ENCODE measurements around the gene MTMR12.

The MTMR12 gene

DNA sequence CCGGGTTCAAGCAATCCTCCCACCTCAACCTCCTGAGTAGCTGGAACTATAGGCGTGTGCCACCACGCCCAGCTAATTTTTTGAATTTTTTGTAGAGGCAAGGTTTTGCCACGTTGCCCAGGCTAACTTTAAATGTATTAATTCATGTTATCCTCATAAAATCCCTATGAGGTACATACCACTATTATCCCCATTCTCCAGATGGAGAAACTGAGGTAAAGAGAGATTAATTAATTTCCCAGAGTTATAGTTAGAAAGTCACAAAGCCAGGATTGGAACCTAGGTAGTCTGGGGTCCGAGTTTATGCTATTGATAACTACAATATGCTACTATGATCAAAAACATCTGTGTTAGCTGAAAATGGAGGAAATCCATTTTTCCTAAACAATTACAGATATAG lies 106.7 kb downstream of the MTMR12 start:
- H3K4me3 ChIP-seq (ENCODE audit: low read depth in 1 of 2, low read length in 2 of 2), result no peak overlapping the region
- H3K27me3 ChIP-seq (ENCODE audit: control insufficient read depth in 1 of 2, insufficient read depth in 2 of 2, low read length in 2 of 2), result no peaks in the 10 kb centered on the region
- no peak overlapping the region for H3K9ac ChIP-seq (ENCODE audit: low read depth in 1 of 2, low read length in 2 of 2)
- H3K9me3 ChIP-seq (ENCODE audit: control insufficient read depth in 1 of 2, low read length in 2 of 2), result no peaks in the 10 kb centered on the region
- H3K4me1 ChIP-seq (ENCODE audit: control insufficient read depth in 1 of 2, insufficient read depth in 2 of 2, low read length in 2 of 2), result peaks cover 0 to 7% of the 10 kb centered on the region in 2 donors
- no peak overlapping the region for H3K27ac ChIP-seq (ENCODE audit: low read depth, low read length)
- H3K36me3 ChIP-seq (ENCODE audit: control insufficient read depth in 1 of 2, insufficient read depth in 2 of 2, low read length in 2 of 2), result no peaks in the 10 kb centered on the region

GRCh38 chr5:32202394-32202793 lies 110.3 kb downstream of the MTMR12 start:
- no peaks in the 10 kb centered on the region for H3K9me3 ChIP-seq (ENCODE audit: control insufficient read depth in 1 of 2, low read length in 2 of 2)
- peaks cover 0 to 6% of the 10 kb centered on the region in 2 donors for H3K4me1 ChIP-seq (ENCODE audit: control insufficient read depth in 1 of 2, insufficient read depth in 2 of 2, low read length in 2 of 2)
- no peak overlapping the region for H3K9ac ChIP-seq (ENCODE audit: low read depth in 1 of 2, low read length in 2 of 2)
- no peaks in the 10 kb centered on the region for H3K36me3 ChIP-seq (ENCODE audit: control insufficient read depth in 1 of 2, insufficient read depth in 2 of 2, low read length in 2 of 2)
- no peaks in the 10 kb centered on the region for H3K27me3 ChIP-seq (ENCODE audit: control insufficient read depth in 1 of 2, insufficient read depth in 2 of 2, low read length in 2 of 2)
- H3K4me3 ChIP-seq (ENCODE audit: low read depth in 1 of 2, low read length in 2 of 2), result no peak overlapping the region
- H3K27ac ChIP-seq (ENCODE audit: low read depth, low read length), result no peak overlapping the region

- Histone ChIP-seq H3K9ac (ENCODE audit: low read depth in 1 of 2, low read length in 2 of 2) (no peak overlapping the region), H3K9me3 (ENCODE audit: control insufficient read depth in 1 of 2, low read length in 2 of 2) (no peaks in the 10 kb centered on the region), H3K4me1 (ENCODE audit: control insufficient read depth in 1 of 2, insufficient read depth in 2 of 2, low read length in 2 of 2) (peaks cover 0 to 6% of the 10 kb centered on the region in 2 donors), H3K27me3 (ENCODE audit: control insufficient read depth in 1 of 2, insufficient read depth in 2 of 2, low read length in 2 of 2) (no peaks in the 10 kb centered on the region), H3K36me3 (ENCODE audit: control insufficient read depth in 1 of 2, insufficient read depth in 2 of 2, low read length in 2 of 2) (no peaks in the 10 kb centered on the region), H3K4me3 (ENCODE audit: low read depth in 1 of 2, low read length in 2 of 2) (no peak overlapping the region), H3K27ac (ENCODE audit: low read depth, low read length) (no peak overlapping the region)
These were observed 111.5 kb downstream of the MTMR12 start for GRCh38 chr5:32201122-32201753.

DNA sequence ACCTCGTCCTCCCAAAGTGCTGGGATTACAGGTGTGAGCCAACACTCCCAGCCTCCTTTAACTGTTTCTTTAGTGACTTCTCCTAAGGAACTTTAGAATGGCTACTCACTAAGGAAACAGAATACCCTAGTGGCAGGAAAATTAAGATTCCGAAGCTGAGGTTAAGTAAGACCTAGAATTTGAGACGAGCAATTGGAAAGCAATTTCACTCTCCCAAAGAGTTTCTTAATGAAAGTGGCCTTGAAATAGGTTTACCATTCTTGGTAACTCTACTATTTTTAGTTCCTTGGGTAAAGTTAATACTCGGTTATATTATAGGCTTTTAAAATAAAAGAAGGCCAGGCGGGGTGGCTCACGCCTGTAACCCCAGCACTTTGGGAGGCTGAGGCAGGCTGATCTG lies 115.7 kb downstream of the MTMR12 start:
- H3K9me3 ChIP-seq (ENCODE audit: control insufficient read depth in 1 of 2, low read length in 2 of 2), result no peaks in the 10 kb centered on the region
- no peak overlapping the region for H3K4me3 ChIP-seq (ENCODE audit: low read depth in 1 of 2, low read length in 2 of 2)
- H3K4me1 ChIP-seq (ENCODE audit: control insufficient read depth in 1 of 2, insufficient read depth in 2 of 2, low read length in 2 of 2), result peaks cover 9 to 13% of the 10 kb centered on the region in 2 donors
- H3K36me3 ChIP-seq (ENCODE audit: control insufficient read depth in 1 of 2, insufficient read depth in 2 of 2, low read length in 2 of 2), result no peaks in the 10 kb centered on the region
- no peak overlapping the region for H3K9ac ChIP-seq (ENCODE audit: low read depth in 1 of 2, low read length in 2 of 2)
- no peak overlapping the region for H3K27ac ChIP-seq (ENCODE audit: low read depth, low read length)
- H3K27me3 ChIP-seq (ENCODE audit: control insufficient read depth in 1 of 2, insufficient read depth in 2 of 2, low read length in 2 of 2), result no peaks in the 10 kb centered on the region

GRCh38 chr5:32195265-32195664 lies 117.5 kb downstream of the MTMR12 start:
- no peaks in the 10 kb centered on the region for H3K27me3 ChIP-seq (ENCODE audit: control insufficient read depth in 1 of 2, insufficient read depth in 2 of 2, low read length in 2 of 2)
- H3K27ac ChIP-seq (ENCODE audit: low read depth, low read length), result no peak overlapping the region
- peaks cover 6 to 9% of the 10 kb centered on the region in 2 donors for H3K4me1 ChIP-seq (ENCODE audit: control insufficient read depth in 1 of 2, insufficient read depth in 2 of 2, low read length in 2 of 2)
- no peak overlapping the region for H3K4me3 ChIP-seq (ENCODE audit: low read depth in 1 of 2, low read length in 2 of 2)
- no peaks in the 10 kb centered on the region for H3K36me3 ChIP-seq (ENCODE audit: control insufficient read depth in 1 of 2, insufficient read depth in 2 of 2, low read length in 2 of 2)
- H3K9ac ChIP-seq (ENCODE audit: low read depth in 1 of 2, low read length in 2 of 2), result no peak overlapping the region
- H3K9me3 ChIP-seq (ENCODE audit: control insufficient read depth in 1 of 2, low read length in 2 of 2), result no peaks in the 10 kb centered on the region

- no peak overlapping the region for H3K27ac ChIP-seq (ENCODE audit: low read depth, low read length)
- no peaks in the 10 kb centered on the region for H3K36me3 ChIP-seq (ENCODE audit: control insufficient read depth in 1 of 2, insufficient read depth in 2 of 2, low read length in 2 of 2)
- peaks cover 6 to 9% of the 10 kb centered on the region in 2 donors for H3K4me1 ChIP-seq (ENCODE audit: control insufficient read depth in 1 of 2, insufficient read depth in 2 of 2, low read length in 2 of 2)
- peak overlapping the region in 1 of 2 donors; percentile 20 for H3K9ac ChIP-seq (ENCODE audit: low read depth in 1 of 2, low read length in 2 of 2)
- H3K4me3 ChIP-seq (ENCODE audit: low read depth in 1 of 2, low read length in 2 of 2), result peak overlapping the region; percentile 51 to 55
- no peaks in the 10 kb centered on the region for H3K9me3 ChIP-seq (ENCODE audit: control insufficient read depth in 1 of 2, low read length in 2 of 2)
- H3K27me3 ChIP-seq (ENCODE audit: control insufficient read depth in 1 of 2, insufficient read depth in 2 of 2, low read length in 2 of 2), result no peaks in the 10 kb centered on the region
These were observed 119.1 kb downstream of the MTMR12 start for GRCh38 chr5:32193591-32193990.

DNA sequence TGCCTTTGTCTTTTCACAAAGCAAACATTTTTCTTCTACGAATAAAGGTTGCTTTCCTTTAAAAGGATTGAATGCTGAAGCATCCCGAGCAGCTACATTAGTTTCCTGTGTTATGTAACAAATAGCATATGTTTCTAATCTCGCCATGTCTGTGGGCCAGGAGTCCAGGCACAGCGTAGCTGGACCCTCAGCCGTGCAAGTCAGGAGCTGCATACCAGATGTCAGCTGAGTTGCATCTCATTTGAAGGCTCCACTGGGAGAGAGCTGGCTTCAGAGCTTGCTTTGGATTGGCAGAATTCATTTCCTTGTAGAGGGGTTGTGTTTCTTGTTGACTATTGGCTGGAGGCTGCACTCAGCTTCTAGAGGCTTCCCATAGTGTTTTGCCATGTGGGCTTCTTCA lies 122.6 kb downstream of the MTMR12 start:
- H3K4me3 ChIP-seq (ENCODE audit: low read depth in 1 of 2, low read length in 2 of 2), result no peak overlapping the region
- no peak overlapping the region for H3K9ac ChIP-seq (ENCODE audit: low read depth in 1 of 2, low read length in 2 of 2)
- no peaks in the 10 kb centered on the region for H3K36me3 ChIP-seq (ENCODE audit: control insufficient read depth in 1 of 2, insufficient read depth in 2 of 2, low read length in 2 of 2)
- H3K27me3 ChIP-seq (ENCODE audit: control insufficient read depth in 1 of 2, insufficient read depth in 2 of 2, low read length in 2 of 2), result no peaks in the 10 kb centered on the region
- no peak overlapping the region for H3K27ac ChIP-seq (ENCODE audit: low read depth, low read length)
- no peaks in the 10 kb centered on the region for H3K9me3 ChIP-seq (ENCODE audit: control insufficient read depth in 1 of 2, low read length in 2 of 2)
- H3K4me1 ChIP-seq (ENCODE audit: control insufficient read depth in 1 of 2, insufficient read depth in 2 of 2, low read length in 2 of 2), result peaks cover 6 to 9% of the 10 kb centered on the region in 2 donors

GRCh38 chr5:32187675-32188074 lies 125.1 kb downstream of the MTMR12 start:
- no peak overlapping the region for H3K4me3 ChIP-seq (ENCODE audit: low read depth in 1 of 2, low read length in 2 of 2)
- H3K27ac ChIP-seq (ENCODE audit: low read depth, low read length), result no peak overlapping the region
- no peaks in the 10 kb centered on the region for H3K36me3 ChIP-seq (ENCODE audit: control insufficient read depth in 1 of 2, insufficient read depth in 2 of 2, low read length in 2 of 2)
- no peaks in the 10 kb centered on the region for H3K27me3 ChIP-seq (ENCODE audit: control insufficient read depth in 1 of 2, insufficient read depth in 2 of 2, low read length in 2 of 2)
- no peaks in the 10 kb centered on the region for H3K9me3 ChIP-seq (ENCODE audit: control insufficient read depth in 1 of 2, low read length in 2 of 2)
- H3K9ac ChIP-seq (ENCODE audit: low read depth in 1 of 2, low read length in 2 of 2), result no peak overlapping the region
- H3K4me1 ChIP-seq (ENCODE audit: control insufficient read depth in 1 of 2, insufficient read depth in 2 of 2, low read length in 2 of 2), result no peaks in the 10 kb centered on the region

- H3K36me3 ChIP-seq (ENCODE audit: control insufficient read depth in 1 of 2, insufficient read depth in 2 of 2, low read length in 2 of 2), result no peaks in the 10 kb centered on the region
- no peak overlapping the region for H3K4me3 ChIP-seq (ENCODE audit: low read depth in 1 of 2, low read length in 2 of 2)
- no peak overlapping the region for H3K27ac ChIP-seq (ENCODE audit: low read depth, low read length)
- no peaks in the 10 kb centered on the region for H3K27me3 ChIP-seq (ENCODE audit: control insufficient read depth in 1 of 2, insufficient read depth in 2 of 2, low read length in 2 of 2)
- no peaks in the 10 kb centered on the region for H3K4me1 ChIP-seq (ENCODE audit: control insufficient read depth in 1 of 2, insufficient read depth in 2 of 2, low read length in 2 of 2)
- H3K9ac ChIP-seq (ENCODE audit: low read depth in 1 of 2, low read length in 2 of 2), result no peak overlapping the region
- H3K9me3 ChIP-seq (ENCODE audit: control insufficient read depth in 1 of 2, low read length in 2 of 2), result no peaks in the 10 kb centered on the region
These were observed 130.2 kb downstream of the MTMR12 start for GRCh38 chr5:32182463-32183063.

Data from duodenal mucosa (tissue), 2 donors.